ENCODE results near the gene CARMIL1. TPM values are rescaled to one million over a fixed set of nuclear protein-coding genes. Genes with fewer than 3 reads are reported as not detected.

CARMIL1 gene
- total RNA-seq, 4 donors from 2014 or later: 11.8 to 23.2 (median 17.1) TPM

DNA sequence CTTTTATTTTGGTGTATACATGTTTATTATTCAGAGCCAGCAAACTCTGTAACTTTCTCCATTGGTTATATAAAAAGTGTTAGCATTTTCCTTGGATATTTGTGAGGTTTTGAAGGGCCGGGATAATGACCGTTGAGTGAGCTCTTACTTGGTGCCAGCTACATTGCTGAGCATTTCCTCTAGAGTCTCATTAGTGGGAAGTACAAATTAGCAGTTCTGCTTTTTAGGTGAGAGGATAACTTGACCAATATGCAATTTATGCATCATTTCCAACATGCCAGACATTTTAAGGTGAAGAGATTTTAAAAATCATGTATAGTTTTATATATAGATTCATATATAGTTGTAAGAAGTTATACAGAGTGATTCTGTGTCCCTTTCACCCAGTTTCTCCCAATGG, 84.3 kb downstream of the CARMIL1 start:
- intact Hi-C loops (cut with DNase I; ENCODE audit: low total_unique reads): no loop called here
- no peaks in the 10 kb centered on the region for H3K27me3 ChIP-seq
- no peaks in the 10 kb centered on the region for H3K36me3 ChIP-seq
- no peak for TF ChIP-seq POLR2A (IDR thresholded peaks at IDR 0.05)
- TF ChIP-seq CTCF (IDR thresholded peaks at IDR 0.05): no peak
- H3K4me1 ChIP-seq: no peaks in the 10 kb centered on the region
- no peak overlapping the region for H3K27ac ChIP-seq
- no peaks in the 10 kb centered on the region for H3K9me3 ChIP-seq
- DNase-seq: no peak
- no peak overlapping the region for H3K4me3 ChIP-seq

- H3K4me1 ChIP-seq: no peaks in the 10 kb centered on the region
- no peak overlapping the region for H3K4me3 ChIP-seq
- no peaks in the 10 kb centered on the region for H3K27me3 ChIP-seq
- no peak overlapping the region for H3K27ac ChIP-seq
- H3K9me3 ChIP-seq: no peaks in the 10 kb centered on the region
- intact Hi-C loops (cut with DNase I; ENCODE audit: low total_unique reads): no loop called here
- DNase-seq: no peak
- H3K36me3 ChIP-seq: no peaks in the 10 kb centered on the region
- TF ChIP-seq CTCF (IDR thresholded peaks at IDR 0.05) (no peak), POLR2A (IDR thresholded peaks at IDR 0.05) (no peak)
These were observed 86.0 kb downstream of the CARMIL1 start for GRCh38 chr6:25365154-25365553.

- Histone ChIP-seq H3K27me3 (no peaks in the 10 kb centered on the region), H3K36me3 (no peaks in the 10 kb centered on the region), H3K4me3 (no peak overlapping the region), H3K9me3 (no peaks in the 10 kb centered on the region), H3K27ac (no peak overlapping the region), H3K4me1 (no peaks in the 10 kb centered on the region)
- DNase-seq: no peak
- intact Hi-C loops (cut with DNase I; ENCODE audit: low total_unique reads): no loop called here
- TF ChIP-seq POLR2A (IDR thresholded peaks at IDR 0.05) (no peak), CTCF (IDR thresholded peaks at IDR 0.05) (no peak)
These were observed 87.8 kb downstream of the CARMIL1 start for GRCh38 chr6:25366903-25367545.

DNA sequence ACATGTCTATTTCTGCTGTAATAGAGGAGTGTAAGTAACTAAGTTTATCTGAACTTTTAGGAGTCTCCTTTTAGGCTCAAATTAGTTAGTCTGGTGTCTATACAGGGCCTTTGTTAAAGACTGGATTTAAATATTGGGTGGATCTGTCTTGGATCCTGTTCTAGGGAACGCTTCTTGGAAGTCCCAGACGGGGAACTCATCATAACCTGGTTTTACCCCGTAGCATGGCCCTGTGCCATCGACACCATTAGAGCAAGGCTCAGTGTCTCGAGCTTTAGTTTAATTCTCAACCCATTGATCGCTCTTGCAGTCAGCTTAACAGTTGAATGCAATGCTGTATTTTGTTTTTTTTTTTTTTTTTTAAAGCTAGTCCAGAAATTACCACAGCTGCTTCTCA, 89.9 kb downstream of the CARMIL1 start:
- Histone ChIP-seq H3K36me3 (no peaks in the 10 kb centered on the region), H3K9me3 (no peaks in the 10 kb centered on the region), H3K27ac (no peak overlapping the region), H3K4me1 (no peaks in the 10 kb centered on the region), H3K4me3 (no peak overlapping the region), H3K27me3 (no peaks in the 10 kb centered on the region)
- intact Hi-C loops (cut with DNase I; ENCODE audit: low total_unique reads): no loop called here
- DNase-seq: peak in 1 of 2 donors; percentile 23
- TF ChIP-seq CTCF (IDR thresholded peaks at IDR 0.05) (no peak), POLR2A (IDR thresholded peaks at IDR 0.05) (no peak)

DNA sequence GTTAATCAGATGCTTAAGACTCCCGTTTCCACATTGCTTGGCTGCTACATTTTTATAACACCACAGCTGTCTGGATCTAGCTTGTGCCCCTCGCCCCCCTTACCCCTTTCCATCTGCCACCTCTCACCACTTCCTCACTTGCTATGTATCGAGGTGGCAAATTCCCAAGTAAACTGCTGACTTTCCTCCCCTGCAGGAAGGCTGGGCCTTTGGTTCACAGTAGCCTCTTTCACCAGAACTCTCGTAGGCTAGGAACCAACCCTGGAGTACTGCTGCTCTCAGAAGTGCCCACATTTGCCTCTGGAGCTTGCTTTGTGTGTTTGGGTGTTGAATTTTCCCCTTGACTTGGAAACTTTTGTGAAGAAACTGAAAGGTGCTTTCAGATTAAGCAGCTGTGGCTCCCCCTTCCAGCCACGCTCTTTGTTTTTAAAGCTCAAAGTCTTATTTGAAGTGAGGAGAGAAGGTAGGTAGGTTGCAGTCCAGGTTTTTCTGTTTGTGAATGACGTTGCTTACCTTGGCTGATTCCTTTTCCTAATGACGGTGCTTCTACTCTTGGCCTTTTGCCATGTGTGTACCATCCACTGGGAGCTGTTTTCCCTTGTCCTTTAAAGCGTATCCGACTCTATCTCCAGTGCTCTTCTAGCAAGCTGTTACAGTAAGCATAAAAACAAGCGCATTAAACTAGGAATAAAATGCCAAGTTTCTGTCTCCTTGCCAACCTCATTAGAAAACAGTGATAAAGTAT, 90.4 kb downstream of the CARMIL1 start:
- H3K9me3 ChIP-seq: no peaks in the 10 kb centered on the region
- no peak overlapping the region for H3K27ac ChIP-seq
- H3K27me3 ChIP-seq: no peaks in the 10 kb centered on the region
- intact Hi-C loops (cut with DNase I; ENCODE audit: low total_unique reads): no loop called here
- no peak for DNase-seq
- no peaks in the 10 kb centered on the region for H3K4me1 ChIP-seq
- no peak overlapping the region for H3K4me3 ChIP-seq
- H3K36me3 ChIP-seq: no peaks in the 10 kb centered on the region
- TF ChIP-seq POLR2A (IDR thresholded peaks at IDR 0.05): no peak
